HEK293 (cell line): ENCODE results near the gene MOGAT3.

Experiments used
- ATF2 ChIP-seq: fragments of 450-650 bp; formaldehyde crosslinking; IDR thresholded peaks from 2 replicates; pipeline ENCODE4 v1.5.1; 2016; ENCODE audit warnings: missing biosample characterization, missing genetic modification characterization, low read depth
- BCL11A ChIP-seq: fragments of 450-650 bp; formaldehyde crosslinking; IDR thresholded peaks from 2 replicates; pipeline ENCODE4 v1.5.1; 2016; ENCODE audit warnings: low read depth, missing biosample characterization, missing genetic modification characterization
- GLI2 ChIP-seq: fragments of 450-650 bp; formaldehyde crosslinking; IDR thresholded peaks from 2 replicates; pipeline ENCODE4; 2017; ENCODE audit warnings: missing biosample characterization, missing genetic modification characterization, low read depth, borderline replicate concordance
- GLIS2 ChIP-seq: fragments of 450-650 bp; formaldehyde crosslinking; IDR thresholded peaks from 2 replicates; pipeline ENCODE4 v1.5.1; 2016; ENCODE audit warnings: missing biosample characterization, missing genetic modification characterization
- KLF1 ChIP-seq: fragments of 450-650 bp; formaldehyde crosslinking; IDR thresholded peaks from 2 replicates; pipeline ENCODE4 v1.5.1; 2016; ENCODE audit warnings: missing biosample characterization, missing genetic modification characterization
- KLF10 ChIP-seq: fragments of 450-650 bp; IDR thresholded peaks from 2 replicates; pipeline ENCODE4 v1.5.1; 2018; ENCODE audit warnings: missing biosample characterization, mild to moderate bottlenecking, missing genetic modification characterization
- KLF16 ChIP-seq: fragments of 450-650 bp; formaldehyde crosslinking; IDR thresholded peaks from 2 replicates; pipeline ENCODE4 v1.5.1; 2017; ENCODE audit warnings: missing biosample characterization, missing genetic modification characterization
- KLF17 ChIP-seq: fragments of 450-650 bp; formaldehyde crosslinking; IDR thresholded peaks from 2 replicates; pipeline ENCODE4 v1.5.1; 2016; ENCODE audit warnings: missing biosample characterization, missing genetic modification characterization
- OSR2 ChIP-seq: fragments of 450-650 bp; formaldehyde crosslinking; IDR thresholded peaks from 2 replicates; pipeline ENCODE4 v1.5.1; 2016; ENCODE audit warnings: missing biosample characterization, missing genetic modification characterization
- PATZ1 ChIP-seq: fragments of 450-650 bp; formaldehyde crosslinking; IDR thresholded peaks from 2 replicates; pipeline ENCODE4 v1.5.1; 2016; ENCODE audit warnings: missing biosample characterization, missing genetic modification characterization
- PRDM1 ChIP-seq: fragments of 450-650 bp; formaldehyde crosslinking; IDR thresholded peaks from 2 replicates; pipeline ENCODE4; 2016; ENCODE audit warnings: missing biosample characterization, missing genetic modification characterization
- PRDM6 ChIP-seq: fragments of 450-650 bp; formaldehyde crosslinking; IDR thresholded peaks from 2 replicates; pipeline ENCODE4 v1.5.1; 2017; ENCODE audit warnings: missing biosample characterization, missing genetic modification characterization
- WT1 ChIP-seq: fragments of 450-650 bp; formaldehyde crosslinking; IDR thresholded peaks from 2 replicates; pipeline ENCODE4 v1.5.1; 2016; ENCODE audit warnings: missing biosample characterization, missing genetic modification characterization
- YY2 ChIP-seq: fragments of 450-650 bp; formaldehyde crosslinking; IDR thresholded peaks from 2 replicates; pipeline ENCODE4 v1.5.1; 2016; ENCODE audit warnings: missing biosample characterization, missing genetic modification characterization
- ZBTB17 ChIP-seq: fragments of 450-650 bp; formaldehyde crosslinking; IDR thresholded peaks from 2 replicates; pipeline ENCODE4 v1.5.1; 2016; ENCODE audit warnings: missing biosample characterization, missing genetic modification characterization
- ZBTB7A ChIP-seq: fragments of 450-650 bp; formaldehyde crosslinking; IDR thresholded peaks from 2 replicates; pipeline ENCODE4 v1.5.1; 2016; ENCODE audit warnings: low read depth, missing biosample characterization, missing genetic modification characterization
- ZBTB8A ChIP-seq: fragments of 450-650 bp; formaldehyde crosslinking; IDR thresholded peaks from 2 replicates; pipeline ENCODE4 v1.5.1; 2016; ENCODE audit warnings: missing biosample characterization, missing genetic modification characterization
- ZEB2 ChIP-seq: fragments of 450-650 bp; formaldehyde crosslinking; IDR thresholded peaks from 2 replicates; pipeline ENCODE4 v1.5.1; 2016; ENCODE audit warnings: missing biosample characterization, missing genetic modification characterization
- ZFHX2 ChIP-seq: fragments of 450-650 bp; formaldehyde crosslinking; conservative IDR thresholded peaks from 2 replicates; pipeline ENCODE4 v1.5.1; 2016; ENCODE audit warnings: missing biosample characterization, missing genetic modification characterization
- ZIC2 ChIP-seq: fragments of 450-650 bp; formaldehyde crosslinking; IDR thresholded peaks from 2 replicates; pipeline ENCODE4 v1.5.1; 2016; ENCODE audit warnings: missing biosample characterization, missing genetic modification characterization
- ZNF174 ChIP-seq: fragments of 450-650 bp; formaldehyde crosslinking; IDR thresholded peaks from 2 replicates; pipeline ENCODE4 v1.5.0; 2017; ENCODE audit warnings: missing biosample characterization, mild to moderate bottlenecking, missing genetic modification characterization
- ZNF2 ChIP-seq: fragments of 450-650 bp; formaldehyde crosslinking; IDR thresholded peaks from 2 replicates; pipeline ENCODE4 v1.5.1; 2016; ENCODE audit warnings: missing biosample characterization, missing genetic modification characterization
- ZNF510 ChIP-seq: fragments of 450-650 bp; formaldehyde crosslinking; IDR thresholded peaks from 2 replicates; pipeline ENCODE4 v1.5.1; 2018; ENCODE audit warnings: mild to moderate bottlenecking, missing genetic modification characterization, missing biosample characterization; ENCODE audit not compliant: insufficient replicate concordance
- ZNF529 ChIP-seq: fragments of 450-650 bp; formaldehyde crosslinking; IDR thresholded peaks from 2 replicates; pipeline ENCODE4 v1.5.1; 2017; ENCODE audit warnings: missing genetic modification characterization, missing biosample characterization; ENCODE audit not compliant: insufficient replicate concordance
- ZNF571 ChIP-seq: fragments of 450-650 bp; formaldehyde crosslinking; IDR thresholded peaks from 2 replicates; pipeline ENCODE4 v1.5.0; 2017; ENCODE audit warnings: missing biosample characterization, missing genetic modification characterization
- ZNF580 ChIP-seq: fragments of 450-650 bp; formaldehyde crosslinking; IDR thresholded peaks from 2 replicates; pipeline ENCODE4 v1.5.1; 2016; ENCODE audit warnings: missing biosample characterization, missing genetic modification characterization
- ZNF629 ChIP-seq: fragments of 450-650 bp; formaldehyde crosslinking; IDR thresholded peaks from 2 replicates; pipeline ENCODE4 v1.5.1; 2017; ENCODE audit warnings: missing biosample characterization, missing genetic modification characterization
- ZNF654 ChIP-seq: fragments of 450-650 bp; formaldehyde crosslinking; IDR thresholded peaks from 2 replicates; pipeline ENCODE4 v1.5.1; 2016; ENCODE audit warnings: low read depth, missing biosample characterization, missing genetic modification characterization
- ZNF707 ChIP-seq: fragments of 450-650 bp; formaldehyde crosslinking; IDR thresholded peaks from 2 replicates; pipeline ENCODE4 v1.5.1; 2016; ENCODE audit warnings: missing biosample characterization, missing genetic modification characterization
- ZNF76 ChIP-seq: fragments of 450-650 bp; formaldehyde crosslinking; IDR thresholded peaks from 2 replicates; pipeline ENCODE4; 2016; ENCODE audit warnings: low read depth, missing biosample characterization, missing genetic modification characterization, borderline replicate concordance
- ZNF768 ChIP-seq: fragments of 450-650 bp; formaldehyde crosslinking; IDR thresholded peaks from 2 replicates; pipeline ENCODE4 v1.5.1; 2018; ENCODE audit warnings: missing biosample characterization, mild to moderate bottlenecking, missing genetic modification characterization
- ZSCAN16 ChIP-seq: fragments of 450-650 bp; formaldehyde crosslinking; IDR thresholded peaks from 2 replicates; pipeline ENCODE4 v1.5.1; 2016; ENCODE audit warnings: missing biosample characterization, missing genetic modification characterization
- ZSCAN30 ChIP-seq: fragments of 450-650 bp; IDR thresholded peaks from 2 replicates; pipeline ENCODE4 v1.5.1; 2018; ENCODE audit warnings: missing biosample characterization, mild to moderate bottlenecking, missing genetic modification characterization, moderate library complexity

Gene MOGAT3

GRCh38 chr7:101244375-101245146 lies 43.7 kb upstream of the MOGAT3 start, which contains the start of gene FIS1 (continued):
- TF ChIP-seq ZNF76 (tag by site-specific recombination), result peak; percentile 99
- TF ChIP-seq GLI2 (tag by site-specific recombination), result no peak
- TF ChIP-seq BCL11A, result peak; percentile 80
- TF ChIP-seq ZBTB8A, result 0 out of 2 replicates have a peak, but pooled peaks have one; percentile 10
- no peak for TF ChIP-seq PRDM1 (tag by site-specific recombination)
- no peak for TF ChIP-seq ZNF529 (tag by site-specific recombination)
- TF ChIP-seq ZSCAN30 (tag by site-specific recombination), result 0 out of 2 replicates have a peak, but pooled peaks have one; percentile 47
- no peak for TF ChIP-seq ATF2 (tag by site-specific recombination)
- peak; percentile 99 for TF ChIP-seq ZBTB17 (tag by site-specific recombination)
- TF ChIP-seq PRDM6, result no peak
- 0 out of 2 replicates have a peak, but pooled peaks have one; percentile 19 for TF ChIP-seq ZIC2 (tag by site-specific recombination)
- 0 out of 2 replicates have a peak, but pooled peaks have one; percentile 4 for TF ChIP-seq ZBTB7A (tag by site-specific recombination)
- TF ChIP-seq ZNF654 (tag by site-specific recombination), result peak; percentile 38
- no peak for TF ChIP-seq ZNF768
- TF ChIP-seq ZEB2 (tag by site-specific recombination), result peak; percentile 87
- TF ChIP-seq ZNF510, result no peak
- TF ChIP-seq YY2 (tag by site-specific recombination), result peak; percentile 91
- peak; percentile 8 for TF ChIP-seq PATZ1 (tag by site-specific recombination)
- peak; percentile 45 for TF ChIP-seq ZNF629
- TF ChIP-seq ZNF2 (tag by site-specific recombination), result peak; percentile 80
- TF ChIP-seq ZNF707, result no peak
- TF ChIP-seq KLF17 (tag by site-specific recombination), result peak; percentile 8; the same call in 1 of the 2 replicates
- TF ChIP-seq KLF10 (tag by site-specific recombination), result 0 out of 2 replicates have a peak, but pooled peaks have one; percentile 33
- TF ChIP-seq ZNF580 (tag by site-specific recombination), result peak; percentile 87
- no peak for TF ChIP-seq ZNF571 (tag by site-specific recombination)
- 0 out of 2 replicates have a peak, but pooled peaks have one; percentile 10 for TF ChIP-seq ZSCAN16 (tag by site-specific recombination)
- peak; percentile 59 for TF ChIP-seq KLF16 (tag by site-specific recombination)
- peak; percentile 40; the same call in 1 of the 2 replicates for TF ChIP-seq KLF1
- TF ChIP-seq ZNF174 (tag by site-specific recombination), result no peak
- TF ChIP-seq OSR2 (tag by site-specific recombination), result 0 out of 2 replicates have a peak, but pooled peaks have one; percentile 15
- 0 out of 2 replicates have a peak, but pooled peaks have one; percentile 13 for TF ChIP-seq WT1 (tag by site-specific recombination)
- TF ChIP-seq ZFHX2 (tag by site-specific recombination), result peak; percentile 58; the same call in 1 of the 2 replicates
- peak; percentile 61 for TF ChIP-seq GLIS2
